CD4-positive, alpha-beta T cell treated with Interleukin-17A for 1 hour (primary cell): ENCODE results near the gene UGT2A1.
"Not testable (repeated sequence)": the region's sequence is repeated elsewhere in the genome, so short reads cannot be mapped to it uniquely, and the experiment has no call there.

Experiments
- DNase-seq: peaks from one replicate; pipeline ENCODE4 v3.0.0-alpha.2; 2020

UGT2A1 gene

DNA sequence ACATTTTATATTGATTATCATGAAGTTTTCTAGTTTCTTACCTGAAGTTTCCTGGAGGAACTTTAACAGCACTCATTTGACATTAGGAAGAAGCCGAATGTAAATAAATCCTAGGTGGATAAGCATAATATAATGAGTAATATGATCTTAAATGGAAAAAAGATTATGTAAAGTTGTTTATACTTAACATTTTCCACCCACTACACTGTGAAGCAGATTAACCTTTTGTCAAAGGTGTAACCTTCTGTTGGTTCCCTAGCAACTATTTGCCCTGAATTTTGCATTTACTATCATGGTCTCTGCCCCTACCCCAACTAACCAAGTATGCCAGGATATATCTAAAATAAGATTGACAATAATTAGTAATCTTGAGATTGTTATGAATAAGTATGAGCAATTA lies at the start of gene UGT2A1:
Gene UGT2A1 (minus strand): TSS at position 101 of the 400 bp plus-strand sequence. CDS start 5,603 bp downstream, outside the sequence.
- DNase-seq, result no peak

DNA sequence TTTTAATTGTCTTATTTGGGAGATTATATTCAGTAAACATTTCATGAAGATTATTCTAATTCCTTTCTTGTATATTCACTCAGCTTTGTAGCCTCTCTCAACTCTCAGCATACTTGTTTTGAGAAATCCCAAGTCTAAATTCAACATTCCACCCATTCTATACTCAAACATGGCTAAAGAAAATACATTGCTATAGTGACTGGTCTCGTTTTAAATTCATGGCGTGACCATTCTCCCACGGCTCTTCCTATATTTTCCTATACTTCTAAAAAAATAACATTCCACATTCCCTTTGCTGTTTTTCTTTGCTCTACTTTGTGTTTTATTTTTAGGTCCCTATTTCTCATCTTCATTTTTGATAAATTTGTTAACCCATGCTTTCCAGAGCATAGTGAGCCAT lies 49.2 kb upstream of the UGT2A1 start:
- DNase-seq, result no peak

DNA sequence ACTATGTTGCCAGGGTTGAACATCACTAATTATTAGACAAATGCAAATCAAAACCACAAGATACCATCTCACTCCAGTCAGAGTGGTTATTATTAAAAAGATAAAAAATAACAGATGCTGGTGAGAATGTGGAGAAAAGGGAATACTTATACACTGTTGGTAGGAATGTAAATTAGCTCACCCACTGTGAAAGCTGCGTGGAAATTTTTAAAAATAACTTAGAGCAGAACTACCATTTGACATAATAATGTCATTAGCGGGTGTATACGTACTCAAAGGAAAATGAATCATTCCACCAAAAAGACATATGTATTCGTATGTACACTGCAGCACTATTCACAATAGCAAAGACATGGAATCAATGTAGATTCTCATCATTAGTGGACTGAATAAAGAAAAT lies 48.6 kb upstream of the UGT2A1 start:
- DNase-seq, result no peak

DNA sequence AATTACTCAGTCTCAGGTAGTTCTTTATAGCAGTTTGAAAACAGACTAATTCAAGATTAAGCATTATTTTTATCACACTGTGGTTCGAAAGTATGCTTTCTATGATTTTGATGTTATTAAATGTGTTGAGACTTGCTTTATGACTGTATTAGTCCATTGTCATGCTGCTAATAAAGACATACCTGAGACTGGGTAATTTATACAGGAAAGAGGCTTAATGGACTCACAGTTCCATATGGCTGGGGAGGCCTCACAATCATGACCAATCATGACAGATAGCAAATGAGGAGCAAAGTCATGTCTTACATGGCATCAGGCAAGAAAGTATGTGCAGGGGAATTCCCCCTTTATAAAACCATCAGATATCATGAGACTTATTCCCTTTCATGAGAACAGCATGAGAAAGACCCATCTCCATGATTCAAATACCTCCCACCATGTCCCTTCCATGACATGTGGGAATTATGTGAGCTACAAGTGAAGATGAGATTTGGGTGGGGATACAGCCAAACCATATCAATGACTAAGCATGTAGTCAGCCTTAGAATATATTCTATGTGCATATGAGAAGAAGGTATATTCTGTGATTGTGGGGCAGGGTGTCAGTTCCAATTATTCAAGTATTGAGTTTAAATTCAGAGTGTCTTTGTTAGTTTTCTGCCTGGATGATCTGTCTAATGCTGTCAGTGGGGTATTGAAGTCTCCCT lies 44.6 kb upstream of the UGT2A1 start:
- no peak for DNase-seq

DNA sequence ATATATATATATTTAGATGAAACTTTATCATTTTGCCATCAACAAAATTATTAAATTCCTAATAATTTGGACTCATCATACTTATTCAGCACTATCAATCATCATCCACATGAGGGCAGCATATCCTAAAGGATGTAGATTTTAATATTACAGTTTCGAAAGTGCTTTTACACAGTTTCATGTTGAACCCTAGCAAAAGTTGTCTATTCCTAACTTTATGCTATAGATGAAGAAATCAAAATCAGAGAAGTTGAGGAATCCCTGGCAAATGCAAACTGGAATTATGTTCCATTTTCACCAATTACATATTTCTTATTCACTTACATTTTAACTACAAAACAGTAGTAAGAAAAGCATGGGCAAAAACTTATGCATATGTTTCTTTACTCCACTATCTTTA lies 36.6 kb upstream of the UGT2A1 start:
- peak; percentile 55 for DNase-seq

DNA sequence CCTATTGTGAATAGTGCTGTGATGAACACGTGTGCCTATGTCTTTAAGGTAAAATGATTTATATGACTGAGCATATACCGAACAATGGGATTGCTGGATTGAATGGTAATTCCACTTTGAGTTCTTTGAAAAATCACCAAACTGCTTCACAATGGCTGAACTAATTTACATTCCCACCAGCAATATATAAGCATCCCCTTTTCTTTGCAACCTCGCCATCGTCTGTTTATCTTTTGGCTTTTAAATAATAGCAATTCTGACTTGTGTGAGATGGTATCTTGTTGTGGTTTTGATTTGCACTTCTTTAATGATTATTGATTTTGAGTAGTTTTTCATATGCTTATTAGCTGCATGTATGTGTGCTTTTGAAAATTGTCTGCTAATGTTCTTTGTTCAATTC lies 31.8 kb upstream of the UGT2A1 start:
- DNase-seq, result no peak

DNA sequence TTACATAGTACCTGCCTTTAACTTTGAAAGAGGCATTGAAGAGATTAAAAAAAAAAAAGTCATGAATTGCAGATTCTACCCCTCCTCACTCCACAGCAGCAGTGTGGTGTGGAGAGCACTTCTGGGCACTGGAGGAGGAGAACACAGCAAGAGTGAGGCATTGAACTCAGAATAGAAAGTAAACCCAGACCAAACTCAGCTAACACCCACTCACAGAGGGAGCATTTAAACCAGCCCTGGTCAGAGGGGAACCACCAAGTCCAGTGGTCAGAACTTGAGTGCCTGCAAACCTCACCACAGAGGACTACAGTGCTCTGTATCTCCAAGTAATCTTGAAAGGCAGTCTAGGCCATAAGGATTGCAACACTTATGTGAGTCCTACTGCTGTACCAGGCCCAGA lies 15.6 kb upstream of the UGT2A1 start:
- DNase-seq, result no peak

DNA sequence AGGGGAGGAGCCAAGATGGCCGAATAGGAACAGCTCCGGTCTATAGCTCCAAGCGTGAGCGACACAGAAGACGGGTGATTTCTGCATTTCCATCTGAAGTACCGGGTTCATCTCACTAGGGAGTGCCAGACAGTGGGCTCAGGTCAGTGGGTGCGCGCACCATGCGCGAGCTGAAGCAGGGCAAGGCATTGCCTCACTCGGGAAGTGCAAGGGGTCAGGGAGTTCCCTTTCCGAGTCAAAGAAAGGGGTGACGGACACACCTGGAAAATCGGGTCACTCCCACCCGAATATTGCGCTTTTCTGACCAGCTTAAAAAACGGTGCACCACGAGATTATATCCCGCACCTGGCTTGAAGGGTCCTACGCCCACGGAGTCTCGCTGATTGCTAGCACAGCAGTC lies 11.0 kb upstream of the UGT2A1 start:
- DNase-seq, result not testable (repeated sequence)

DNA sequence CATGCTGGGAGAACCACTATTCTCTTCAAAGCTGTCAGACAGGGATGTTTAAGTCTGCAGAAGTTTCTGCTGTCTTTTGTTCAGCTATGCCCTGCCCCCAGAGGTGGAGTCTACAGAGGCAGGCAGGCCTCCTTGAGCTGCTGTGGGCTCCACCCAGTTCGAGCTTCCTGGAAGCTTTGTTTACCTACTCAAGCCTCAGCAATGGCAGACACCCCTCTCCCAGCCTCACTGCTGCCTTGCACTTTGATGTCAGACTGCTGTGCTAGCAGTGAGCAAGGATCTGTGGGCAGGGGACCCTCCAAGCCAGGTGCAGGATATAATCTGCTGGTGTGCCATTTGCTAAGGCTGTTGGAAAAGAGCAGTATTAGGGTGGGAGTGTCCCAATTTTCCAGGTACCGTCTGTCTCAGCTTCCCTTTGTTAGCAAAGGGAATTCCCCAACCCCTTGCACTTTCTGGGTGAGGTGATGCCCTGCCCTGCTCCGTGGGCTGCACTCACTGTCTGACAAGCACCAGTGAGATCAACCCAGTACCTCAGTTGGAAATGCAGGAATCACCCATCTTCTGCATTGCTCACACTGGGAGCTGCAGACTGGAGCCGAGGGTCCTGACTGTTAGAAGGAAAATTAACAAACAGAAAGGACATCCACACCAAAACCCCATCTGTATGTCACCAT lies 8.2 kb upstream of the UGT2A1 start:
- DNase-seq, result peak; percentile 17

DNA sequence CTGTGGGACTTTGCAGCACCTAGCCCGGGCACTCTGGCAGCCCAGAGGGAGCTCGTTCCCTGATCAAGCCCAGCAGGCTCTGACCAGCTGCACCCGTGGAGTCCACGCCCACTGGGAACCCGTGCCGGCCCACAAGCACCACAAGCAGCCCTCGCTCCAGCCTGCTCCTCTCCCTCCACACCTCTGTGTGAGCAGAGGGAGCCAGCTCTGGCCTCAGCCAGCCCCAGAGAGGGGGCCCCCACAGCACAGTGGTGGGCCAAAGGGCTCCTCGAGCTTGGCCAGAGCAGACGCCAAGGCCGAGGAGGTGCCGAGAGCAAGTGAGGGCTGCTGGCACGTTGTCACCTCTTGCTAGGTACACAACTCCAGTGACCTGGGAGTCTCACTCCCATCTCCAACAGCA lies 5.1 kb upstream of the UGT2A1 start:
- DNase-seq, result no peak

DNA sequence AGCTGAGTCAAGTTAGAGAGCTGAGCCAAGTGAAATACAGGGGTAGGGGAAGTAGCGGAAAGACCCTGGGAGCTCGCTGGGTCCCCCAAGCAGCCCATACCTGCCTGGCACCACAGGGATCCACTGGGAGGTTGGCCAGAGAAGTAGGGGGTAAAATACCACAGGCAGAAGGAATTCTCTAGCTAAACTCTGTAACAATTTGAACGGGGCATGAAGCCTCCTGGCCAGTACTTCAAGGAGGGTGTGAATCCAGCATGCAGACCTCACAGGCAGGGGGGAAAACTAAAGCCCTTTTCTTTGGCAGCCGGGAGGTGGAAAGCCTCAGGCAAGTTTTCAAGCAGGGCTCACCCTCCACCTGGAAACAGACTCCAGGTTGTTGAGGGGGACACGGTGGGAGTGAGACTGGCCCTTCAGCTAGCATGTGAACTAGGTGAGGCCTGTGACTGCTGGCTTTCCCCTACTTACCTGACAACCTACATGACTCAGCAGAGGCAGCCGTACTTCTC lies 3.7 kb upstream of the UGT2A1 start:
- DNase-seq, result no peak

DNA sequence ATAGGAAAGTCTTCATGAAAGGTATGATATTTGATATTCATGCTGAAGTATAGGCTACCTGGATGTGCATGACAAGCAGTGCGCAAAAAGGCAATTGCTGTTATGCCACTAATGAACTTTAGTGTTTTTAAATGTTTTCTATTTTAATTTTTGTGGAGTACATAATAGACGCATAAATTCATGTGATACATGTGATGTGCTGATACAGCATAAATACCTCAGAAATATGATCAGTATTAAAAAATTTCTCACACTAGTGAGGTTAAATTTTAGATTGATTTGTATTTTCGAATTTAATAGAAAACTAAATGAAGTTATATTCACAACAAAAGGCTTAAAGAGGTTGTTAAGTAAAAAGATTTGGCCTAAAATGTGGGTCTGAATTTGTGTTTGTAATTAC lies 2.2 kb downstream of the UGT2A1 start:
- DNase-seq, result no peak

DNA sequence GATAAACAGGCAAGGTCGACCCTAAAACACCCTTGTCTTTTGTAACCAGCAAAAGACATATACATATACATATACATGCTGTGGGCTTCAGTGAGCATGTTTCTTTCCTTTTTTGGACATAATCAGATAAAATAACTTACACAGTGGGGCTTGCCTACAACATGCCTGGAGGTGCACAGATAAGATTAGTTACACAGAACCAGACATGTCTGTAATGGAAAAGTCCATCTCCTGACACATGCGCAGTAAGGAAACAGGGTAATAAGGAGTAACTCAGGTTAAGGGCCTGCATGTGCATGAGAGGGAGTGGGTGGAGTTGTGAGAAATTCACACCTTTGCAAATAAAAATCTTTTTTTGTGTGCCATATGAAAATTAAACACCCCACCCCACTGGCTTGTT lies 3.4 kb downstream of the UGT2A1 start:
- DNase-seq, result no peak

DNA sequence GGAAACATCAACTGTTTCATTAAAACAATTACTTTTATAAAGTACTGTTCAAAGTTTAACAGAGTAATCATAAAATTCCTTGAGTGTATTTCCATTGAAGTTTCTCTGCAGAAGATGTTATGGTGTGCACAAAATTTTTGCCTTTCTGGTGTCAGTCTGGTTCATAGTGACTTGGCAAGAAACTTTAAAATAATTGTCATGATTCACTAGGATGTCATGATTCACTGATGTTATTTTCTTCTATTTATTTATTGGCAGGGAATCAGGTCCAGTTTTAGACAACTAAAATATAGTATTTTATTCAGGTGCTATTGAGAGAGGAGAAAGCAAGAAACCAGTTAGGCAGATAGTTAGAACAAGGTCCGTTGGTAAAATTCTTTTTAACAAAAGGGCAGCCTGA lies 3.8 kb downstream of the UGT2A1 start:
- DNase-seq, result no peak

DNA sequence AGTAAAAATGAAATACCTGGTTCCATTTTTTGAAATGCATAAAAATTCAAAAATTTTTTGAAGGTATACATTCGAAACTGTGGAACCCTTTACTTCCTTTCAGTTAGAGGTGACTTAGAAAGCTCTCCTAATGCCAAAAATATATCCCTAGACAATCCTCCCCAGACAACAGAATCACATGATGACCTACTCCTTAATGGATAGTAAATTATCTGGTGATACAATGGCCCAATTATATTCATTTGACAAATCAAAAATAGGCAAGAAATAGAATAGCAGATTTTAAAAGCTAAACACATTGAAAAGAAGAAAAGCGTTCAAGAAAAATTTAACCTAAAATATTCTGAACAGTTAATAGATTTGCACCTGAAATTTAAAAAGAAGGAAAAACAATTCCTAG lies 10.1 kb downstream of the UGT2A1 start:
- no peak for DNase-seq

DNA sequence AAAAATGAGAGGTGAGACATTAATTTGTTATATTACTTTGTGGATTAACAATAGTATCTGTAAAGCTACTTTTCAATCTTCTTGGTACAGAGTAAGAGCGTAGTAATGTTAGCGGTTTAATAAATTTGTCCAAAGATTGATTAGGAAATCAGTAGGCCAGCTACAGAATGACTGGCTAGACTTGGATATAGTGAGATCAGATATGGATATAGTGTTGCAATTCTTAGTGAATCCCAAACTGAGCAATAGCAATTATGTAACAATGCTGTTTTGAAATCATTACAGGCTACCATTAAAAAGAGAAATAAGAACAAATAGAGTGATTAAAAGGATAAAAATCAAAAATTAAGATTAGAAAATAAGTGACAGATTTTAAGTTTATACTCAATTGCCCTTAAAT lies 12.8 kb downstream of the UGT2A1 start:
- no peak for DNase-seq

DNA sequence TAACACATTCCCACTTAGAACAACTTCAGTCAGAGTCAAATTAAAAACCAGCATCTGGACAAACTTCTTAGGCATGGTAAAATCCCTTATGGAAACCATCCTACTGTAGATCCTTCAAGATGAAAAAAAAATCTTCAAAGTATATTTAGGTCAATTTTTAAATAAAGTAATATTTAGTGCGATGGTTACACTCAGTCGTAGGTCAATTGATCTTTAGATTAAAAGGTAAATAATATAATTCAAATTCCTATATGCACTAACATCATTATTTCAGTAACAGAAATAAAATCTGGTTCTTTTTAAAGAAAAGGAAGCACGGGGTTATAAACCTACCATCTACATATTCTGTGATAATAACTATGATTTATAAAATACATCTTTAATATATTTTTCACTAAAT lies 13.5 kb downstream of the UGT2A1 start, which contains the start of gene UGT2A2:
Gene UGT2A2 (minus strand): TSS at position 101 of the 400 bp plus-strand sequence. CDS start 2 bp downstream, at position 99.
- no peak for DNase-seq

DNA sequence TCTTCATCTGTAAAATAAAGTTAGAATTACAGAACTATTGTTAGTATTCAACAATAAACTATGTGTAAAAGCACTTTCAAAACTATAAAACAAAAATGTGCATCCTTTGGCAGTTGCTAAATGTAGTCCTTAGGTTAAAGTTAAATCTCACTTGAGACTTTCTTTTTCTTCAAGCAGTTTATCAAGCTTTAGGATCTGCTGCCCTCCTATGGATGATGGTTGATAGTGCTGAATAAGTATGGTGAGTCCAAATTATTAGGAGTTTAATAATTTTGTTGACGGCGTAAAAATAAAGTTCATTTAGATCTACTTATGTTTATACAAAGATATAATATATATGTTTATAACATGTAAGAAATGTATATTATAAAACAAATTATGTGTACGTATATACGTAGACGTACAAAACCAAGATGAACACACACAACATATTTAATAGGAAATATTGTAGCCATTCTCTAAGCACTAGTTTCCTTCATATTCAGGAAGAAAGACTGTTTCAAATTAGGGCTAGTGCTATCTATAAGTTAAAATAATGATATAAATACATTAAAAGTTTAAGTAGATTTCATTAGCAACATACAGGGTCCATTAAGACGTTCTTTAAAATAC lies 35.9 kb downstream of the UGT2A1 start:
- DNase-seq, result no peak

DNA sequence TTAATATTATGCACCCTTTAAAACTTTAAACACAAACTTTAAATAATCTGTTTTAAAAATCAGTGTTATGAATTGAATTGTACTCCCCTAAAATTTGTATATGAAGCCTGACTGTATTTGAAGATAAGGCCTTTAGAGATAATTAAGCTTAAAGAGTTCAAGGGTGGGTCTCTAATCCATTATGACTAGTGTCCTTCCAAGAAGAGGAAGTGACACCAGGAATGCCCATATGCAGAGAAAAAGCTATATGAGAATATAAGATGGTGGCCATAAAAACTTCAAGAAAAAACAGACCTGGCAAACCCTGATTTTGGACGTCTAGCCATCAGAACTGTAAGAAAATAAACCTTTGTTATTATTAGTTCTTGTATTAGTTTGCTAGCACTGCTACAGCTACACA lies 42.6 kb downstream of the UGT2A1 start:
- DNase-seq, result no peak

DNA sequence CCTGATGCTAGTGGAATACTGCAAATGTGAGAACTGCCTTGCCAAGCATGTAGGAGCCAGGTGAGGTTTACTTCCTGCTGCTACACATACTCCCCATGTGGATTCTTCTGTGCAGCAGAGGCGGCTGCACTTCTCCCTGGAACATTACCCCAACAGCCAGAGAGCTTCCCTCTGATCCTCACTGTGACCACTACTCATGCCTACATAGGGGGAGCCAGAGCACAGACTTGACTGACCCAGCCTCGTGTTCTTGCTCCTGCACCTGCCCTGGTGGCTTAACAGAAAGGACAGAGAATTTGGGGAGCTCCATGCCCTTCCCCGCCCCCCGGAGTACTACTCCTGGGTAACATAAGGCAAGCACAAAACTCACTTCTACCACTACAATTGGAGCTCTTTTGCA lies 52.0 kb downstream of the UGT2A1 start:
- DNase-seq, result no peak

DNA sequence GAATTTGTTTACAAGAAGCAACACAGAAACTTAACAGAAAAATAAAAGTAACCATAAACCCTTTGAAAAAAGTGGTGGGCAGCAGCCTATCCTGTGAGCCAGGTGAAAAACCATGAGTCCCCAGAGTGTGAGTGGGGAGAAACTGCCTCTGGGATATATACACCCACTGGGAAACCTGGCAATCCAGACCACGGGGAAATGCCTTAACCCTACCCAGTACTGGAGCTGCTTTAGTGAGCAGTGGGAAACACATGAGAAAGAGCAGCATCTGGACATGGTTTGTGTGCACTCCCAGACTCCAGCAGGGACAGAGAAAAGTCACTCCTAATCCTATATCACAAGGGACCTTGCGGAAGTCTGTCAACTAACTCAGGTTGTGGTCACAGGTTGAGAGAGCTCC lies 53.0 kb downstream of the UGT2A1 start:
- no peak for DNase-seq

DNA sequence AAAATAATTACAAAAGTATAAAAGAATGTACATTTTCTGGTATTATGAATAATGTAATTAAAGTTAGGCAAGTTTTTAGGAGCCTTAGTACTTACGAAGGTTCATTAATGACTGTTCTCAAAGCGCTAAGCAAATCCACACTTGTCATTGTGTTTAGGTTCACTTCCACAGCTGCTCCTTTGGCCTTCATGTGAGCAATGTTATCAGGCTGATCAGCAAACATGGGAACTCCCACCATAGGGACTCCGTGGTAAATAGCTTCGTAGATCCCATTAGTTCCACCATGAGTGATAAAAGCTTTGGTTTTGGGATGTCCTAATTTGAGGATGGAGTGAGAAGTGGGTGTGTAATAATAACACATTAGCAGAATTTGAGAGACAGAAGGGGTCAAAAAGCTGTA lies 58.7 kb downstream of the UGT2A1 start:
- no peak for DNase-seq

DNA sequence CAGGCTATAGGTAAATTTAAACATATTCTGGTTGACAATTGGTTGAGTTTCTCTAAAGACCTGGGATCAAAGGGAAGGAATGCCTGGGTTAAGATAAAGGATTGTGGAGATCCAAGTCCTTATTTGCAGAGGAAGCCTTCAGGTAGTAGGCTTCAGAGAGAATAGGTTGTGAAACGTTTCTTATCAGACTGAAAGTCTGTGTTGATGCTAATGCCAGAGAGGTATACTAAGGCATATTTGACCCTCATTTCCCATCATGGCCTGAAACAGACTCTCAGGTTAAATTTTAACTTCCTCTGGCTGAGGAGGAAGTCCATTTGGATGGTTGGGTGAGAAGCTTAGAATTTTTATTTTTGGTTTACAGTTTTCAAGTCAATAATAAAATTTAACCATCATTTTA lies 61.7 kb downstream of the UGT2A1 start:
- DNase-seq, result no peak

DNA sequence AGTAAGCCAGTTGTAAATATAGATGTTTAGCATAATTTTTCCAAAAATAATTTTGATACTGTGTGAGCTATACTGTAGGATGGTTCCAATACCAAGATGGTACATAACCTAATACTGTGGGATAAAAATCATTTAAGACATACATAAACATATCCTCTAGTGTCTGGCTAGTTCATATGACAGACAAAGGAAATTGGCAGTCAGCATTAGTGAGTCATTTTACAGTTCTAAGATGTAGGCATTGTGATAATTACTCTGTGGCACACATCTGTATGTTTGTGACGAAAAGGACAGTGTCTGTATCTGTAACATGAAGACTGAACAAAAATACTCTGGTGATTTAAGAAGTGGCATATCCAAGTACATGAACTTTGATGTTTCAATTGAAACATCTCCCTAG lies 63.2 kb downstream of the UGT2A1 start:
- no peak for DNase-seq
